ENCODE results near the gene BCAN. TPM values are rescaled to one million over a fixed set of nuclear protein-coding genes. Genes with fewer than 3 reads are reported as not detected.
A peak's percentile ranks its signal among the peaks of the same experiment; 100 is the strongest.

The BCAN gene
- total RNA-seq, 4 donors from 2014 or later, result 0.54 to 1.1 TPM; not detected in 2

DNA sequence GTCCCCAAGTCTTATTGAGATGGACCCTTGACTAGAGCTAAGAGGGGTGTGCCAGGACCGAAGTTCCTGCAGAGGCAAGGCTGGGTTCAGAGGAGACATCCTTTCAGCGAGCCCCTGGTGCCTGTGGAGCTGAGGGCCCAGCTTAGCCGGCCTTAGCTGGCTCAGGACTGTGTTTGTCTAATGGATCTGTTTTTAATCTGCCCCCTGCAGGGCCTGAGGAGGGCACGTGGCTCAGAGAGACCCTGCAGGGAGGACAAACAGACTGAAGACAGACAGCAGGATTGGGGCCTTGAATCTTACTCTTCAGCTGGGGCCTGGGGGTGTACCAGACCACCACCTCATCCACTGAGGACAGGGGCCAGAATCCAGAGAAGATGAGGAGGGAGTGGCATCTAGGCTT lies 61.8 kb downstream of the BCAN start:
- Histone ChIP-seq H3K4me3 (replicated peaks in 1 of 3) (no peak overlapping the region), H3K4me1 (peaks cover 33 to 43% of the 10 kb centered on the region in 2 donors), H3K27ac (peak overlapping the region in 1 of 3 donors; percentile 43), H3K36me3 (no peaks in the 10 kb centered on the region), H3K27me3 (no peaks in the 10 kb centered on the region), H3K9me3 (no peaks in the 10 kb centered on the region)
- intact Hi-C loops (cut with DNase I), result no loop called here
- DNase-seq, result peak in 1 of 2 donors; percentile 19
- 15 to 29% methylated on average over 1 to 3 of the region's 4 CpGs for WGBS, 2 donors
- no peak for TF ChIP-seq CTCF (IDR thresholded peaks at IDR 0.05)
- no peak for TF ChIP-seq POLR2A (IDR thresholded peaks at IDR 0.05)

GRCh38 chr1:156704166-156704711 lies 62.3 kb downstream of the BCAN start:
- peak overlapping the region in 1 of 3 donors; percentile 34 for H3K4me3 ChIP-seq (replicated peaks in 1 of 3)
- H3K9me3 ChIP-seq, result no peaks in the 10 kb centered on the region
- H3K27me3 ChIP-seq, result no peaks in the 10 kb centered on the region
- WGBS, 2 donors, result 31% methylated on average over 7 to 8 of the region's 10 CpGs
- DNase-seq, result no peak
- H3K4me1 ChIP-seq, result peaks cover 33 to 43% of the 10 kb centered on the region in 2 donors
- peak overlapping the region in 1 of 3 donors; percentile 23 for H3K27ac ChIP-seq
- no peaks in the 10 kb centered on the region for H3K36me3 ChIP-seq
- TF ChIP-seq POLR2A (IDR thresholded peaks at IDR 0.05) (no peak), CTCF (IDR thresholded peaks at IDR 0.05) (no peak)
- intact Hi-C loops (cut with DNase I), result no loop called here

DNA sequence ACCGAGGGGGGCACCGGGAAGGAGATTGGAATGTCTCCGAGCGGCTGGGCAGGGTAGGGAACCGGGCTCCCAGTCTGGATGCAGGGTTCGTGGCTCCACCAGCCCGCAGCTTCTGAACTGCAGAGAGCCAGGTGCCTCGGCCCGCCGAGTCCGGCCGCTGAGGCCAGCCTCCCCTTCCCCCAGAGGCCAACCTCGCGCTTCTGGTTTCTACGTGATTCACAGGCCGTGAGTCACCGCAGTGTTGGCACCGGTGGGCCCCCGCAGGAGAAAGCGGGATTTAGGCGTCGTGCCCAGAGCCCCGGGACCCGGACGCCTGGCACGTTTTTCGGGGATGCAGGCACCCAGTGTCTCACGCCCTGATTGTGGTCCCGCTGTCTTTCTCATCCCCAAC lies 63.0 kb downstream of the BCAN start:
- DNase-seq, result peak; percentile 44 to 47
- H3K9me3 ChIP-seq, result no peaks in the 10 kb centered on the region
- H3K4me1 ChIP-seq, result peaks cover 37 to 50% of the 10 kb centered on the region in 2 donors
- H3K36me3 ChIP-seq, result no peaks in the 10 kb centered on the region
- TF ChIP-seq CTCF (IDR thresholded peaks at IDR 0.05) (no peak), POLR2A (IDR thresholded peaks at IDR 0.05) (no peak)
- H3K4me3 ChIP-seq (replicated peaks in 1 of 3), result peak overlapping the region in 1 of 3 donors; percentile 34
- intact Hi-C loops (cut with DNase I), result no loop called here
- H3K27ac ChIP-seq, result peak overlapping the region in 1 of 3 donors; percentile 59
- WGBS, 2 donors, result 3 to 4% methylated on average over 14 to 20 of the region's 29 CpGs
- no peaks in the 10 kb centered on the region for H3K27me3 ChIP-seq

DNA sequence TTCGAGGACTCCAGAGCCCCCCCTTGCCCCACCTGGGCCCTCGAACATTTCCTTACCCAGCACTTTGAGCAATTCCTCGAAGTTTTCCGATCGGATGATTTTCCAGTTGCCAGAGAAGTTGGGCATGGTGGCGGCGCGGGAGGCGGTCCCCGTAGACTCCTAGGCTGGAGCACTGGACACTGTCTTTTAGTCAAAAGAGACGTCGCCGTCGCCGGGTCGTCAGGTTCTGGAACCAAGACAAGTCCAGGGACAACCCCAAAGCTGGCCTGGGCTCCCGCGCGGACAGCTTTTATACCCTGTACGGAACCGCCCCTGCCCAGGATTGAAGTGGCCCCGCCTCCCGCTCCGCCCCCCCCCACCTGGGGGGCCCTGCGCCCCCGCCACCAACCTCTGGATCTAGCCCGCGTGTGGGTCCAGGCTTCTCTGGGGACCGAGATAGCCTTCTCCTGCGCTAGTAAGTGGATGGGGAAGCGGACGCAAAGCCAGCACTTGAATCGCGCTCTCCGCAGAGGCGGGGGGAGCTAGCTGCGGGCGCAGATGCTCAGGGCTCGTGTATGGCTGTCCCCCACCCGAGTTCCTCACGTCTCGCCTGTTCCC lies 63.5 kb downstream of the BCAN start, which contains the start of gene CRABP2:
Gene CRABP2, minus strand, starts transcription at position 263 of the 597 bp plus-strand sequence. Its CDS starts 137 bp downstream, at position 126.
- DNase-seq, result peak; percentile 40 to 44
- intact Hi-C loops (cut with DNase I), result no loop called here
- 3 to 6% methylated on average over 16 of the region's 42 CpGs for WGBS, 2 donors
- H3K4me3 ChIP-seq (replicated peaks in 1 of 3), result peak within 1 kb of the TSS in 2 of 3 donors; percentile 28 to 34
- H3K36me3 ChIP-seq, result no peaks in the 10 kb centered on the region
- TF ChIP-seq CTCF (IDR thresholded peaks at IDR 0.05) (no peak), POLR2A (IDR thresholded peaks at IDR 0.05) (peak in 1 of 2 donors; percentile 28)
- no peaks in the 10 kb centered on the region for H3K27me3 ChIP-seq
- no peaks in the 10 kb centered on the region for H3K9me3 ChIP-seq
- H3K4me1 ChIP-seq, result peaks cover 40 to 52% of the 10 kb centered on the region in 2 donors
- H3K27ac ChIP-seq, result peak within 1 kb of the TSS; percentile 6 to 59 (median 33)
